Thyroid gland (tissue), 4 donors: ENCODE measurements around the gene ATP6V0B. TPM values are rescaled to one million over a fixed set of nuclear protein-coding genes. Genes with fewer than 3 reads are reported as not detected.

Source experiments
- DNase-seq, 2 donors: peaks; one replicate each; pipeline ENCODE4 v3.0.0-alpha.2; 2019
- H3K27ac ChIP-seq, 3 donors: fragments of 200-600 bp; sonication (generic); 1 replicate in 2 of 3; 2 replicates in 1 of 3; pipeline ENCODE4 v1.5.1; 2016 to 2019; ENCODE audit warnings: mild to moderate bottlenecking in 1 of 3, moderate library complexity in 1 of 3
- H3K27me3 ChIP-seq: fragments of 200-600 bp; sonication (generic); one replicate; pipeline ENCODE4 v1.5.1; 2019
- H3K36me3 ChIP-seq, 2 donors: fragments of 200-600 bp; sonication (generic); one replicate each; pipeline ENCODE4 v1.5.1; 2016 to 2019
- H3K4me1 ChIP-seq, 2 donors: fragments of 200-600 bp; sonication (generic); one replicate each; pipeline ENCODE4 v1.5.1; 2017 to 2019
- H3K4me3 ChIP-seq, 3 donors: fragments of 200-600 bp; sonication (generic); replicated peaks in 1 of 3; 1 replicate in 2 of 3; 2 replicates in 1 of 3; pipeline ENCODE4 v1.5.1; 2016; ENCODE audit warnings: mild to moderate bottlenecking in 1 of 3
- H3K9me3 ChIP-seq: fragments of 200-600 bp; sonication (generic); one replicate; pipeline ENCODE4 v1.5.1; 2017
- CTCF ChIP-seq, 6 experiments: fragments of 200-600 bp in 3 of 6; fragments of 450-650 bp in 3 of 6; sonication (generic) in 3 of 6; IDR thresholded peaks; one replicate each; pipeline ENCODE4 v1.5.1; 2016 to 2019; ENCODE audit warnings: antibody characterized with exemption in 6 of 6, mild to moderate bottlenecking in 2 of 6, inconsistent platforms in 1 of 6, moderate library complexity in 1 of 6
- POLR2A ChIP-seq, 2 donors: fragments of 450-650 bp; IDR thresholded peaks; one replicate each; pipeline ENCODE4 v1.6.1; 2017; ENCODE audit warnings: antibody characterized with exemption in 2 of 2, mild to moderate bottlenecking in 2 of 2, moderate library complexity in 1 of 2
- WGBS, 2 donors: methylation state at CpG; one replicate each; pipeline ENCODE4 v1.1.5; 2017; 5-methylcytosine and 5-hydroxymethylcytosine counted together
- intact Hi-C: fragments of 100-400 bp; cut with DNase I; formaldehyde crosslinking; loops from one replicate; pipeline ENCODE4 v1.15.1; 2023
- total RNA-seq, 4 donors: library from RNA; depleted of rRNA; stranded (reverse); fragments of >200 nt; gene quantifications; one replicate each; pipeline ENCODE4 v1.2.3, GENCODE V29; 2016

Gene ATP6V0B
- total RNA-seq, 4 donors from 2014 or later, result 128 to 302 (median 216) TPM

DNA sequence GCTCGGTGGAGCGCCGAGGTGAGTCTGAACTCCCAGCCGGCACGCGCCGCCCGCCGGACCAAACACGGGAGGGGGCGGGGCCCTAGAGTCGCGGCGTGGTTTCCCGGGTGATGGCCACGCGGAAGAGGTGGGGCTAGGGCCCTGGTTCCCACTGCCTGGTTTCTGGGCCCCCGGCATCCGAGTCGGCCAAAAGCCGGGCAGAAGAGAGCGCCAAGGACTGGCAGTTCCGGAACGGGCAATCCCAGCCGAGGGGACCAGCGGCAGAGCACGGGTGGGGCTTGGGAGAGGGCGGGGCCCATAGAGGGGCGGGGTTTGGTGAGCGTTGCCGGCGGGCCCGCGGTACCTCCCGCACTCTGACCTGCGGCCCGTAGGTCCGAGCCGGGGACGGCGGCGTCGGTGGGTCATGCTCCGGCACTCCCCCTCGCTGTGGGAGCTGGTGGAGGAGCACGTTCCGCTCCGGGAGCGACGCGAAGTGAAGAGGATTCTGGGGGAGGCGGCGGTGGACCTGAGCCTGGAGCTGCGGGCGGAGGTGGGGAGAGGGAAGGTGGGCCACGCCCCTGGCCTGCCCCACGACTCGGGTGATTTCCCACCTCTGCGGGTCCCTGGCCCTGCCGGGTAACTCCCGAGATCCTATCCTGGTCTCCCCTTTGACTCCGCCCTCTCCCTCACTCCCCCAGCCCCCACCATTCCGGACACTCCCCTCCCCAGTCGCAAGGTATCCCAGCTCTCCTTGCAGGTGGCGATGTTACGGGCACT lies 16.9 kb downstream of the ATP6V0B start, which contains the start of gene CCDC24:
Gene CCDC24 (plus strand): TSS at position 124 of the 756 bp plus-strand sequence. CDS start 280 bp downstream, at position 404.
- no peak for TF ChIP-seq CTCF (IDR thresholded peaks at IDR 0.05)
- TF ChIP-seq POLR2A (IDR thresholded peaks at IDR 0.05), result peak in 1 of 2 donors; percentile 73
- Histone ChIP-seq H3K4me3 (peak within 1 kb of the TSS; percentile 28 to 53 (median 36)), H3K27me3 (no peaks in the 10 kb centered on the region), H3K27ac (peak within 1 kb of the TSS; percentile 73 to 77 (median 76)), H3K36me3 (no peaks in the 10 kb centered on the region), H3K4me1 (peaks cover 15 to 17% of the 10 kb centered on the region in 2 donors), H3K9me3 (no peaks in the 10 kb centered on the region)
- 1 to 2% methylated on average over 18 to 50 of the region's 66 CpGs for whole genome bisulfite sequencing, 2 donors
- intact Hi-C loops, result no loop called here
- DNase-seq, result peak; percentile 94 to 95

GRCh38 chr1:43992232-43992995 lies 17.7 kb downstream of the ATP6V0B start:
- Histone ChIP-seq H3K27me3 (no peaks in the 10 kb centered on the region), H3K4me3 (peak overlapping the region; percentile 28 to 53 (median 36)), H3K4me1 (peaks cover 15 to 17% of the 10 kb centered on the region in 2 donors), H3K36me3 (no peaks in the 10 kb centered on the region), H3K9me3 (no peaks in the 10 kb centered on the region), H3K27ac (peak overlapping the region; percentile 73 to 77 (median 76))
- TF ChIP-seq POLR2A (IDR thresholded peaks at IDR 0.05), result no peak
- TF ChIP-seq CTCF (IDR thresholded peaks at IDR 0.05), result no peak
- no peak for DNase-seq
- intact Hi-C loops, result no loop called here
- 39 to 41% methylated on average over 11 of the region's 11 CpGs for WGBS, 2 donors

GRCh38 chr1:43993206-43993914 lies 18.6 kb downstream of the ATP6V0B start:
- WGBS, 2 donors, result 92% methylated on average over 9 of the region's 9 CpGs
- Histone ChIP-seq H3K27me3 (no peaks in the 10 kb centered on the region), H3K4me3 (no peak overlapping the region), H3K27ac (no peak overlapping the region), H3K36me3 (no peaks in the 10 kb centered on the region), H3K9me3 (no peaks in the 10 kb centered on the region), H3K4me1 (peaks cover 15 to 17% of the 10 kb centered on the region in 2 donors)
- TF ChIP-seq POLR2A (IDR thresholded peaks at IDR 0.05), result no peak
- no peak for TF ChIP-seq CTCF (IDR thresholded peaks at IDR 0.05)
- intact Hi-C loops, result no loop called here
- DNase-seq, result no peak

- H3K4me3 ChIP-seq, result no peak overlapping the region
- H3K36me3 ChIP-seq, result no peaks in the 10 kb centered on the region
- H3K27me3 ChIP-seq, result no peaks in the 10 kb centered on the region
- WGBS, 2 donors, result 92 to 95% methylated on average over 7 of the region's 7 CpGs
- no peaks in the 10 kb centered on the region for H3K9me3 ChIP-seq
- intact Hi-C loops, result no loop called here
- TF ChIP-seq POLR2A (IDR thresholded peaks at IDR 0.05), result no peak
- no peak for TF ChIP-seq CTCF (IDR thresholded peaks at IDR 0.05)
- no peak for DNase-seq
- H3K4me1 ChIP-seq, result peaks cover 15 to 17% of the 10 kb centered on the region in 2 donors
- no peak overlapping the region for H3K27ac ChIP-seq
These were observed 19.3 kb downstream of the ATP6V0B start for GRCh38 chr1:43994071-43994470.
